Testis (tissue), 3 donors: ENCODE measurements around the gene TNS1. TPM values are rescaled to one million over a fixed set of nuclear protein-coding genes. Genes with fewer than 3 reads are reported as not detected.

ENCODE experiments used
- DNase-seq: peaks from one replicate; pipeline ENCODE4 v3.0.0-alpha.2; 2019
- H3K27ac ChIP-seq, 2 donors: fragments of 200-600 bp; sonication (generic); one replicate each; pipeline ENCODE4 v1.5.1; 2019
- H3K27me3 ChIP-seq: fragments of 200-600 bp; sonication (generic); one replicate; pipeline ENCODE4 v1.5.1; 2019
- H3K36me3 ChIP-seq: fragments of 200-600 bp; sonication (generic); one replicate; pipeline ENCODE4 v1.5.1; 2017; ENCODE audit warnings: low read depth; ENCODE audit errors: missing control alignments
- H3K4me1 ChIP-seq: fragments of 200-600 bp; sonication (generic); one replicate; pipeline ENCODE4 v1.5.1; 2019
- H3K4me3 ChIP-seq, 2 donors: fragments of 200-600 bp; sonication (generic); one replicate each; pipeline ENCODE4 v1.5.1; 2017 to 2019
- H3K9me3 ChIP-seq: fragments of 200-600 bp; sonication (generic); one replicate; pipeline ENCODE4 v1.5.1; 2017
- POLR2A ChIP-seq: fragments of 450-650 bp; IDR thresholded peaks from one replicate; pipeline ENCODE4 v1.6.1; 2017; ENCODE audit warnings: antibody characterized with exemption, mild to moderate bottlenecking, moderate library complexity
- WGBS, 2 donors: methylation state at CpG; one replicate each; pipeline ENCODE4 v1.1.5; 2018; 5-methylcytosine and 5-hydroxymethylcytosine counted together
- intact Hi-C: fragments of 100-400 bp; cut with DNase I; formaldehyde crosslinking; loops from one replicate; pipeline ENCODE4 v1.15.1; 2023; ENCODE audit warnings: low total_unique reads
- polyA plus RNA-seq: library from polyadenylated mRNA; stranded (reverse); fragments of 350-450 nt; fragmentation: Illumina TruSeq; extraction: RNeasy Lipid Tissue Mini Kit (QIAGEN cat#74804); gene quantifications from one replicate; pipeline ENCODE4 v1.2.3, GENCODE V29; 2014; ENCODE audit warnings: low read depth, low replicate concordance; ENCODE audit not compliant: insufficient read depth
- total RNA-seq, 2 donors: library from RNA; depleted of rRNA; stranded (reverse); fragments of >200 nt; gene quantifications; one replicate each; pipeline ENCODE4 v1.2.3, GENCODE V29; 2016
- TF ChIP-seq, protein P1 (sequence below), 3 experiments: fragments of 450-650 bp in 2 of 3; fragments of 200-600 bp in 1 of 3; sonication (generic) in 1 of 3; IDR thresholded peaks; one replicate each; pipeline ENCODE4 v1.5.1; 2016 to 2019; ENCODE audit warnings: antibody characterized with exemption in 3 of 3, mild to moderate bottlenecking in 2 of 3, moderate library complexity in 1 of 3

Gene TNS1
- total and polyA plus RNA-seq, 3 donors from 2014 or later = 75.9 to 256 (median 227) TPM

DNA sequence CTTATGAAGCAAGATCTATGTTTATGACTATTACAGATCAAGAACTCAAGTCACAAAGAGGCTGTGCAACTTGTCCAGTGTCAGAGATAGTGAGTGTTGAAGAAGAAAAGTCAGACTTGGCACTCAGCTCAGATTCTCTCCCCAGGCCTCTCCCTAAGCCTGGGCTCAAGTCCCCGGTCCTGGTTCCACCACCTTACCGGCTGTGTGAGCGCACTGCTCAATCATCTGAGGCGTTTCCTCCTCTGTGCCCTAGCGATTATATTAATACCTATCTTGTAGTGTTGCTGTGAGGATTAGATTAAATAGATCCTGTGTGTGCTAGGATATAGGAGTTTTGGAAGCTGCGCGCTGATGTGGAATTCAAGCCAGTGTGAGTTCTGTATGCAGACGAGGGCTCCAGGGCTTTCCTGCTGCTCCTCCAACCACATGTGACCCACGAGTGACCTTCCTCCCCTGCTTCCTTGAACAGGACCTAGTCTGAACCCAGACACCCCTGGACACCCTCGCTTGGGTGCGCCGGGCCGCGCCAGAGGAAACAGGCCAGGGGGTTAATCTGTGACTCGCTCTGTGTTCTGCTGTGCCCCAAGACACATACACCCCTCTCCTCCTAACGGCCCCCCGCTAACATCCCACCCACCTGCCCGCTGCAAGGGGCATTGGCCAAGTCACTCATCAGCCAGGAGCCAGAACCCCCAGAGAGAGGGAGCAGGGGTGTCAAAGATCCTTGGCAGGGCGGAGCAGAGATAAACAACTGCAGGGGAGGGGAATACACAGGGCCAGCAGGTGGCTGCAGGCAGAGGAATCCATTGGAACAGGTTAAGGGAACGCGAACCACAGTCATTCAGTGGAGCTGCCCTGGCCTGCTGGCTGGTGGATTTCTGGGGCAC is 38.3 kb downstream of the TNS1 start:
- DNase-seq = no peak
- intact Hi-C loops = no loop called here

GRCh38 chr2:217960351-217960750 is 42.4 kb downstream of the TNS1 start:
- TF ChIP-seq, protein P1, sequence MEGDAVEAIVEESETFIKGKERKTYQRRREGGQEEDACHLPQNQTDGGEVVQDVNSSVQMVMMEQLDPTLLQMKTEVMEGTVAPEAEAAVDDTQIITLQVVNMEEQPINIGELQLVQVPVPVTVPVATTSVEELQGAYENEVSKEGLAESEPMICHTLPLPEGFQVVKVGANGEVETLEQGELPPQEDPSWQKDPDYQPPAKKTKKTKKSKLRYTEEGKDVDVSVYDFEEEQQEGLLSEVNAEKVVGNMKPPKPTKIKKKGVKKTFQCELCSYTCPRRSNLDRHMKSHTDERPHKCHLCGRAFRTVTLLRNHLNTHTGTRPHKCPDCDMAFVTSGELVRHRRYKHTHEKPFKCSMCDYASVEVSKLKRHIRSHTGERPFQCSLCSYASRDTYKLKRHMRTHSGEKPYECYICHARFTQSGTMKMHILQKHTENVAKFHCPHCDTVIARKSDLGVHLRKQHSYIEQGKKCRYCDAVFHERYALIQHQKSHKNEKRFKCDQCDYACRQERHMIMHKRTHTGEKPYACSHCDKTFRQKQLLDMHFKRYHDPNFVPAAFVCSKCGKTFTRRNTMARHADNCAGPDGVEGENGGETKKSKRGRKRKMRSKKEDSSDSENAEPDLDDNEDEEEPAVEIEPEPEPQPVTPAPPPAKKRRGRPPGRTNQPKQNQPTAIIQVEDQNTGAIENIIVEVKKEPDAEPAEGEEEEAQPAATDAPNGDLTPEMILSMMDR (IDR thresholded peaks at IDR 0.05) = no peak
- TF ChIP-seq POLR2A = no peak
- peak overlapping the region in 1 of 2 donors; percentile 45 for H3K27ac ChIP-seq

More for the DNA sequence above, 38.3 kb downstream of the TNS1 start:
- 45 to 56% methylated on average over 21 of the region's 21 CpGs for WGBS, 2 donors
- H3K36me3 ChIP-seq = no peaks in the 10 kb centered on the region
- H3K27me3 ChIP-seq = no peaks in the 10 kb centered on the region
- TF ChIP-seq, protein P1 (IDR thresholded peaks at IDR 0.05) = no peak
- TF ChIP-seq POLR2A = no peak
- H3K4me1 ChIP-seq = peaks cover 39% of the 10 kb centered on the region
- no peak overlapping the region for H3K4me3 ChIP-seq
- H3K27ac ChIP-seq = peak overlapping the region in 1 of 2 donors; percentile 47
- H3K9me3 ChIP-seq = no peaks in the 10 kb centered on the region

GRCh38 chr2:217959723-217960122 is 43.1 kb downstream of the TNS1 start:
- no peak overlapping the region for H3K27ac ChIP-seq
- intact Hi-C loops = no loop called here
- no peaks in the 10 kb centered on the region for H3K27me3 ChIP-seq
- TF ChIP-seq, protein P1 (IDR thresholded peaks at IDR 0.05) = no peak
- TF ChIP-seq POLR2A = no peak
- H3K4me3 ChIP-seq = no peak overlapping the region
- no peak for DNase-seq
- peaks cover 45% of the 10 kb centered on the region for H3K4me1 ChIP-seq
- 61 to 86% methylated on average over 8 of the region's 8 CpGs for WGBS, 2 donors
- H3K9me3 ChIP-seq = no peaks in the 10 kb centered on the region
- H3K36me3 ChIP-seq = no peaks in the 10 kb centered on the region

More at GRCh38 chr2:217960351-217960750, 42.4 kb downstream of the TNS1 start:
- H3K9me3 ChIP-seq = no peaks in the 10 kb centered on the region
- H3K4me1 ChIP-seq = peaks cover 45% of the 10 kb centered on the region
- intact Hi-C loops = no loop called here
- H3K27me3 ChIP-seq = no peaks in the 10 kb centered on the region
- H3K4me3 ChIP-seq = no peak overlapping the region
- H3K36me3 ChIP-seq = no peaks in the 10 kb centered on the region
- WGBS, 2 donors = 53 to 80% methylated on average over 4 of the region's 4 CpGs
- no peak for DNase-seq

DNA sequence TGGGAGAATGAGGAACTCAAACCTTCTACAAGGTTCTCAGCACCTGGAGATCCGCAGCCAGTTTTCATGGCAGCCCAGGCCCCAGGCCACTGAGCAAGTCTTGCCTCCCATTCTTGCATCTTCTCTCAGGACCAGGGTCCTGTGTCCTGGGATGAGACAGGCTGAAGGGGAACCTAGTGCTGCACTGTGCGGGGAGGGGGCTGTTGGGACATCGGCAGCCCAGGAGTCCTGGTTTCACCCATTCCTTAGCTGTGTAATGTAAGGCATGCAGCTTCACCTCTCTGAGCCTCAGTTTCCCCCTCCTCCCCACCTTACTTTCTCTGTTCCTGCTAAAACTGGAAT is 43.9 kb downstream of the TNS1 start:
- H3K27ac ChIP-seq = no peak overlapping the region

More for the DNA sequence above, 43.9 kb downstream of the TNS1 start:
- DNase-seq = no peak
- Histone ChIP-seq H3K9me3 (no peaks in the 10 kb centered on the region), H3K36me3 (no peaks in the 10 kb centered on the region), H3K4me1 (peaks cover 45% of the 10 kb centered on the region), H3K27me3 (no peaks in the 10 kb centered on the region), H3K4me3 (no peak overlapping the region)
- TF ChIP-seq, protein P1 (IDR thresholded peaks at IDR 0.05) = no peak
- no peak for TF ChIP-seq POLR2A
- intact Hi-C loops = no loop called here
- 98 to 100% methylated on average over 2 to 3 of the region's 3 CpGs for WGBS, 2 donors
